GM23338 (cell line): ENCODE results near the gene RAB1B. TPM values are rescaled to one million over a fixed set of nuclear protein-coding genes. Genes with fewer than 3 reads are reported as not detected.

Experiments
- ATAC-seq: fragments of 200-7000 bp; cut with Tn5 transposase; 3 replicates; pipeline ENCODE4 v1.9.1; 2020
- DNase-seq: peaks from one replicate; pipeline ENCODE4 v3.0.0-alpha.2; 2015; ENCODE audit warnings: low spot score
- H2AFZ ChIP-seq: fragments of 200-600 bp; sonication (generic); 2 replicates; pipeline ENCODE4 v1.8.0; 2016; ENCODE audit warnings: antibody characterized with exemption, mild to moderate bottlenecking, moderate library complexity
- H3F3A ChIP-seq: fragments of 200-600 bp; sonication (generic); replicated peaks from 2 replicates; pipeline ENCODE4 v1.8.0; 2017; ENCODE audit warnings: antibody characterized with exemption, mixed run types, low read depth
- H3K27ac ChIP-seq: fragments of 200-600 bp; sonication (generic); 2 replicates; pipeline ENCODE4 v1.6.1; 2016; ENCODE audit warnings: low read depth
- H3K27me3 ChIP-seq: fragments of 200-600 bp; sonication (generic); 2 replicates; pipeline ENCODE4 v1.8.0; 2016; ENCODE audit warnings: mild to moderate bottlenecking, mixed run types, moderate library complexity; ENCODE audit not compliant: insufficient read depth
- H3K36me3 ChIP-seq: fragments of 200-600 bp; sonication (generic); 2 replicates; pipeline ENCODE4 v1.8.0; 2016; ENCODE audit warnings: mild to moderate bottlenecking; ENCODE audit not compliant: insufficient read depth
- H3K4me1 ChIP-seq: fragments of 200-600 bp; sonication (generic); 2 replicates; pipeline ENCODE4 v1.8.0; 2016; ENCODE audit warnings: mild to moderate bottlenecking, moderate library complexity; ENCODE audit not compliant: insufficient read depth
- H3K4me2 ChIP-seq: fragments of 200-600 bp; sonication (generic); 2 replicates; pipeline ENCODE4 v1.7.1; 2017; ENCODE audit warnings: mixed run types
- H3K4me3 ChIP-seq: fragments of 200-600 bp; sonication (generic); 2 replicates; pipeline ENCODE4 v1.6.1; 2016; ENCODE audit warnings: mixed run types
- H3K79me2 ChIP-seq: fragments of 200-600 bp; sonication (generic); replicated peaks from 2 replicates; pipeline ENCODE4 v1.8.0; 2017; ENCODE audit warnings: mild to moderate bottlenecking; ENCODE audit not compliant: insufficient read depth
- H3K9me2 ChIP-seq: fragments of 200-600 bp; sonication (generic); 2 replicates; pipeline ENCODE4 v1.8.0; 2017; ENCODE audit not compliant: insufficient read depth
- H4K20me1 ChIP-seq: fragments of 200-600 bp; sonication (generic); replicated peaks from 2 replicates; pipeline ENCODE4 v1.8.0; 2017; ENCODE audit warnings: mild to moderate bottlenecking; ENCODE audit not compliant: insufficient read depth
- H3K27ac Mint-ChIP-seq: 2 replicates; pipeline ENCODE4 v1.8.0; 2020; ENCODE audit warnings: inconsistent platforms, mild to moderate bottlenecking, moderate library complexity, mixed read lengths
- H3K27me3 Mint-ChIP-seq: 3 replicates; pipeline ENCODE4 v1.8.0; 2022; ENCODE audit warnings: low read depth, mild to moderate bottlenecking, moderate library complexity, mixed read lengths, inconsistent platforms; ENCODE audit not compliant: insufficient read depth, poor library complexity
- H3K36me3 Mint-ChIP-seq: 3 replicates; pipeline ENCODE4 v1.8.0; 2021; ENCODE audit warnings: low read depth, mild to moderate bottlenecking, inconsistent platforms, moderate library complexity, mixed read lengths
- H3K4me1 Mint-ChIP-seq: 3 replicates; pipeline ENCODE4 v1.8.0; 2020; ENCODE audit warnings: mild to moderate bottlenecking, inconsistent platforms, mixed read lengths
- H3K4me3 Mint-ChIP-seq: 3 replicates; pipeline ENCODE4 v1.8.0; 2021; ENCODE audit warnings: moderate library complexity, mild to moderate bottlenecking, inconsistent platforms, mixed read lengths
- H3K9me3 Mint-ChIP-seq: 3 replicates; pipeline ENCODE4 v1.8.0; 2020; ENCODE audit warnings: moderate library complexity, mild to moderate bottlenecking, inconsistent platforms, mixed read lengths
- CREB1 ChIP-seq: fragments of 250-450 bp; sonication (Bioruptor Pico); IDR thresholded peaks from 2 replicates; pipeline ENCODE4 v1.5.0; 2020; ENCODE audit warnings: low read depth, mild to moderate bottlenecking, moderate library complexity
- JUNB ChIP-seq: IDR thresholded peaks from one replicate; pipeline ENCODE4 v1.6.1; 2016; ENCODE audit warnings: antibody characterized with exemption; ENCODE audit not compliant: unreplicated experiment
- ZNF114 ChIP-seq: fragments of 250-450 bp; sonication (Bioruptor Pico); IDR thresholded peaks from 2 replicates; pipeline ENCODE4 v1.5.0; 2020; ENCODE audit warnings: mild to moderate bottlenecking, moderate library complexity
- ZNF331 ChIP-seq: fragments of 250-450 bp; sonication (Bioruptor Pico); IDR thresholded peaks from 2 replicates; pipeline ENCODE4 v1.5.0; 2020; ENCODE audit warnings: low read depth, mild to moderate bottlenecking, moderate library complexity
- polyA plus RNA-seq: library from polyadenylated mRNA; unstranded; fragments of >200 nt; fragmentation: Nextera tagmentation; extraction: Ambion mirVana; gene quantifications from 2 replicates; pipeline ENCODE4 v1.2.1, GENCODE V29; 2016
- total RNA-seq: library from RNA; depleted of rRNA; stranded (reverse); fragments of >200 nt; shearing (Covaris generic); gene quantifications from 2 replicates; pipeline ENCODE4 v1.2.3, GENCODE V29; 2014
- TF ChIP-seq, protein P1 (sequence below): fragments of 250-450 bp; sonication (Bioruptor Pico); IDR thresholded peaks from 2 replicates; pipeline ENCODE4 v1.5.0; 2020; ENCODE audit warnings: mild to moderate bottlenecking, moderate library complexity
- TF ChIP-seq, protein P2 (sequence below): IDR thresholded peaks from one replicate; pipeline ENCODE4 v1.6.1; 2018; ENCODE audit warnings: antibody characterized with exemption; ENCODE audit not compliant: unreplicated experiment

Gene RAB1B
- total and polyA plus RNA-seq, 2 experiments from 2014 or later = 30.5 to 92.7 TPM

DNA sequence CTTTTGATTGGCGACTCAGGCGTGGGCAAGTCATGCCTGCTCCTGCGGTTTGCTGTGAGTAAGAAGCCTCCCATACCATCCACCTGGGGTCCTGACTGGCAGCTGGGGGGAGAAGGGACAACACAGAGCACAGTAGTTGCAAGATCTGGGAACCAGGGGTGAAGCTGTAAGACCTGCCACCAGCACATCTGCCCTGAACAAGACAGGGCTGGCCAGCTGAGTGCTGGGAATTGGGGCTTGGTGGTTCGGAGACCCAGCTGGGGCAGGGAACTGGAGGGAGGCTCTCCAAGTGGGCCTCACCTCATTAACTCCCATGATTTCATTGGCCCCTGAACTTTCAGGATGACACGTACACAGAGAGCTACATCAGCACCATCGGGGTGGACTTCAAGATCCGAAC is 3.4 kb downstream of the RAB1B start (continued):
- TF ChIP-seq, protein P1, sequence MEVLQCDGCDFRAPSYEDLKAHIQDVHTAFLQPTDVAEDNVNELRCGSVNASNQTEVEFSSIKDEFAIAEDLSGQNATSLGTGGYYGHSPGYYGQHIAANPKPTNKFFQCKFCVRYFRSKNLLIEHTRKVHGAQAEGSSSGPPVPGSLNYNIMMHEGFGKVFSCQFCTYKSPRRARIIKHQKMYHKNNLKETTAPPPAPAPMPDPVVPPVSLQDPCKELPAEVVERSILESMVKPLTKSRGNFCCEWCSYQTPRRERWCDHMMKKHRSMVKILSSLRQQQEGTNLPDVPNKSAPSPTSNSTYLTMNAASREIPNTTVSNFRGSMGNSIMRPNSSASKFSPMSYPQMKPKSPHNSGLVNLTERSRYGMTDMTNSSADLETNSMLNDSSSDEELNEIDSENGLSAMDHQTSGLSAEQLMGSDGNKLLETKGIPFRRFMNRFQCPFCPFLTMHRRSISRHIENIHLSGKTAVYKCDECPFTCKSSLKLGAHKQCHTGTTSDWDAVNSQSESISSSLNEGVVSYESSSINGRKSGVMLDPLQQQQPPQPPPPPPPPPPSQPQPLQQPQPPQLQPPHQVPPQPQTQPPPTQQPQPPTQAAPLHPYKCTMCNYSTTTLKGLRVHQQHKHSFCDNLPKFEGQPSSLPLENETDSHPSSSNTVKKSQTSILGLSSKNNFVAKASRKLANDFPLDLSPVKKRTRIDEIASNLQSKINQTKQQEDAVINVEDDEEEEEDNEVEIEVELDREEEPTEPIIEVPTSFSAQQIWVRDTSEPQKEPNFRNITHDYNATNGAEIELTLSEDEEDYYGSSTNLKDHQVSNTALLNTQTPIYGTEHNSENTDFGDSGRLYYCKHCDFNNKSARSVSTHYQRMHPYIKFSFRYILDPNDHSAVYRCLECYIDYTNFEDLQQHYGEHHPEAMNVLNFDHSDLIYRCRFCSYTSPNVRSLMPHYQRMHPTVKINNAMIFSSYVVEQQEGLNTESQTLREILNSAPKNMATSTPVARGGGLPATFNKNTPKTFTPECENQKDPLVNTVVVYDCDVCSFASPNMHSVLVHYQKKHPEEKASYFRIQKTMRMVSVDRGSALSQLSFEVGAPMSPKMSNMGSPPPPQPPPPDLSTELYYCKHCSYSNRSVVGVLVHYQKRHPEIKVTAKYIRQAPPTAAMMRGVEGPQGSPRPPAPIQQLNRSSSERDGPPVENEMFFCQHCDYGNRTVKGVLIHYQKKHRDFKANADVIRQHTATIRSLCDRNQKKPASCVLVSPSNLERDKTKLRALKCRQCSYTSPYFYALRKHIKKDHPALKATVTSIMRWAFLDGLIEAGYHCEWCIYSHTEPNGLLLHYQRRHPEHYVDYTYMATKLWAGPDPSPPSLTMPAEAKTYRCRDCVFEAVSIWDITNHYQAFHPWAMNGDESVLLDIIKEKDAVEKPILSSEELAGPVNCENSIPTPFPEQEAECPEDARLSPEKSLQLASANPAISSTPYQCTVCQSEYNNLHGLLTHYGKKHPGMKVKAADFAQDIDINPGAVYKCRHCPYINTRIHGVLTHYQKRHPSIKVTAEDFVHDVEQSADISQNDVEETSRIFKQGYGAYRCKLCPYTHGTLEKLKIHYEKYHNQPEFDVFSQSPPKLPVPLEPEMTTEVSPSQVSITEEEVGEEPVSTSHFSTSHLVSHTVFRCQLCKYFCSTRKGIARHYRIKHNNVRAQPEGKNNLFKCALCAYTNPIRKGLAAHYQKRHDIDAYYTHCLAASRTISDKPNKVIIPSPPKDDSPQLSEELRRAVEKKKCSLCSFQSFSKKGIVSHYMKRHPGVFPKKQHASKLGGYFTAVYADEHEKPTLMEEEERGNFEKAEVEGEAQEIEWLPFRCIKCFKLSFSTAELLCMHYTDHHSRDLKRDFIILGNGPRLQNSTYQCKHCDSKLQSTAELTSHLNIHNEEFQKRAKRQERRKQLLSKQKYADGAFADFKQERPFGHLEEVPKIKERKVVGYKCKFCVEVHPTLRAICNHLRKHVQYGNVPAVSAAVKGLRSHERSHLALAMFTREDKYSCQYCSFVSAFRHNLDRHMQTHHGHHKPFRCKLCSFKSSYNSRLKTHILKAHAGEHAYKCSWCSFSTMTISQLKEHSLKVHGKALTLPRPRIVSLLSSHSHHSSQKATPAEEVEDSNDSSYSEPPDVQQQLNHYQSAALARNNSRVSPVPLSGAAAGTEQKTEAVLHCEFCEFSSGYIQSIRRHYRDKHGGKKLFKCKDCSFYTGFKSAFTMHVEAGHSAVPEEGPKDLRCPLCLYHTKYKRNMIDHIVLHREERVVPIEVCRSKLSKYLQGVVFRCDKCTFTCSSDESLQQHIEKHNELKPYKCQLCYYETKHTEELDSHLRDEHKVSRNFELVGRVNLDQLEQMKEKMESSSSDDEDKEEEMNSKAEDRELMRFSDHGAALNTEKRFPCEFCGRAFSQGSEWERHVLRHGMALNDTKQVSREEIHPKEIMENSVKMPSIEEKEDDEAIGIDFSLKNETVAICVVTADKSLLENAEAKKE = no peak
- no peak for TF ChIP-seq JUNB
- TF ChIP-seq ZNF331 (CRISPR knock-in tag) = no peak
- TF ChIP-seq ZNF114 (CRISPR knock-in tag) = no peak
- TF ChIP-seq, protein P2, sequence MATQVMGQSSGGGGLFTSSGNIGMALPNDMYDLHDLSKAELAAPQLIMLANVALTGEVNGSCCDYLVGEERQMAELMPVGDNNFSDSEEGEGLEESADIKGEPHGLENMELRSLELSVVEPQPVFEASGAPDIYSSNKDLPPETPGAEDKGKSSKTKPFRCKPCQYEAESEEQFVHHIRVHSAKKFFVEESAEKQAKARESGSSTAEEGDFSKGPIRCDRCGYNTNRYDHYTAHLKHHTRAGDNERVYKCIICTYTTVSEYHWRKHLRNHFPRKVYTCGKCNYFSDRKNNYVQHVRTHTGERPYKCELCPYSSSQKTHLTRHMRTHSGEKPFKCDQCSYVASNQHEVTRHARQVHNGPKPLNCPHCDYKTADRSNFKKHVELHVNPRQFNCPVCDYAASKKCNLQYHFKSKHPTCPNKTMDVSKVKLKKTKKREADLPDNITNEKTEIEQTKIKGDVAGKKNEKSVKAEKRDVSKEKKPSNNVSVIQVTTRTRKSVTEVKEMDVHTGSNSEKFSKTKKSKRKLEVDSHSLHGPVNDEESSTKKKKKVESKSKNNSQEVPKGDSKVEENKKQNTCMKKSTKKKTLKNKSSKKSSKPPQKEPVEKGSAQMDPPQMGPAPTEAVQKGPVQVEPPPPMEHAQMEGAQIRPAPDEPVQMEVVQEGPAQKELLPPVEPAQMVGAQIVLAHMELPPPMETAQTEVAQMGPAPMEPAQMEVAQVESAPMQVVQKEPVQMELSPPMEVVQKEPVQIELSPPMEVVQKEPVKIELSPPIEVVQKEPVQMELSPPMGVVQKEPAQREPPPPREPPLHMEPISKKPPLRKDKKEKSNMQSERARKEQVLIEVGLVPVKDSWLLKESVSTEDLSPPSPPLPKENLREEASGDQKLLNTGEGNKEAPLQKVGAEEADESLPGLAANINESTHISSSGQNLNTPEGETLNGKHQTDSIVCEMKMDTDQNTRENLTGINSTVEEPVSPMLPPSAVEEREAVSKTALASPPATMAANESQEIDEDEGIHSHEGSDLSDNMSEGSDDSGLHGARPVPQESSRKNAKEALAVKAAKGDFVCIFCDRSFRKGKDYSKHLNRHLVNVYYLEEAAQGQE = no peak
- TF ChIP-seq CREB1 = no peak

DNA sequence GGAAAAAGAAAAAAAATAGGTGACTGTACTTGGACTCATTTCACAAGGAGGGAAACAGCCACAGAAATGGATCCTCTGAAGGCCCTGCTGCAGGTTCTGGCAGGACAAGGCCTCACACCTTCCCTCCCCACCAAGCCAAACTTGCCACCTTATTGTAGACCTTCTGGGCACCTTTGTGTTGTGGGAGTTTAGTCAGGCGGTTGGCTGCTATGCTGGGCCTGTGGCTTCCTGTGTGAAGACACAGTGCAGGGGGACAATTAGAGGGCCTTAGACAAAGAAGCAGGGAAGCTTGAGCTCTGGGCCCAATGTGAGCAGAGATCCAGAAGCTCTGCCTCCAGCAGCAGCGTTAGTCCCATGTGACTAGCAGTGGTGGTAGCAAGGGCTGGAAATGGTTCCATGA is 4.2 kb downstream of the RAB1B start:
- no peak for ATAC-seq
- Mint-ChIP-seq H3K4me3 (no peak overlapping the region), H3K4me1 (peaks cover 9% of the 10 kb centered on the region)

More for the DNA sequence above, 4.2 kb downstream of the RAB1B start:
- peaks cover 8% of the 10 kb centered on the region for H3K27me3 Mint-ChIP-seq
- H3K9me3 Mint-ChIP-seq = no peaks in the 10 kb centered on the region
- no peak overlapping the region for H3K4me2 ChIP-seq
- TF ChIP-seq CREB1 = no peak
- peaks cover 20% of the 10 kb centered on the region for H3K79me2 ChIP-seq
- no peaks in the 10 kb centered on the region for H3K27me3 ChIP-seq
- no peaks in the 10 kb centered on the region for H3K9me2 ChIP-seq
- H3K27ac ChIP-seq = no peak overlapping the region
- H3K36me3 ChIP-seq = no peaks in the 10 kb centered on the region
- H2AFZ ChIP-seq = no peak overlapping the region
- peaks cover 7% of the 10 kb centered on the region for H4K20me1 ChIP-seq
- 0 out of 2 replicates have a peak, but pooled peaks cover 11% of the 10 kb centered on the region for H3F3A ChIP-seq
- H3K4me3 ChIP-seq = no peak overlapping the region
- no peak overlapping the region for H3K27ac Mint-ChIP-seq
- DNase-seq = no peak
- H3K4me1 ChIP-seq = no peaks in the 10 kb centered on the region
- peaks cover 31% of the 10 kb centered on the region for H3K36me3 Mint-ChIP-seq
